Measurements from ENCODE around the gene ACHE. TPM values are rescaled to one million over a fixed set of nuclear protein-coding genes. Genes with fewer than 3 reads are reported as not detected.

The ACHE gene
- total RNA-seq, 4 donors from 2014 or later: 6.7 to 55.9 (median 14.5) TPM

- Histone ChIP-seq H3K9me3 (no peaks in the 10 kb centered on the region), H3K4me3 (no peak overlapping the region), H3K27me3 (no peaks in the 10 kb centered on the region), H3K36me3 (no peaks in the 10 kb centered on the region), H3K4me1 (no peaks in the 10 kb centered on the region), H3K27ac (no peak overlapping the region)
- intact Hi-C loops (cut with DNase I; ENCODE audit: low total_unique reads): no loop called here
- DNase-seq: no peak
- TF ChIP-seq CTCF (IDR thresholded peaks at IDR 0.05) (no peak), POLR2A (IDR thresholded peaks at IDR 0.05) (no peak)
Measured at GRCh38 chr7:100847360-100847759, 48.3 kb downstream of the ACHE start.

- intact Hi-C loops (cut with DNase I; ENCODE audit: low total_unique reads): no loop called here
- Histone ChIP-seq H3K4me3 (no peak overlapping the region), H3K27me3 (no peaks in the 10 kb centered on the region), H3K9me3 (no peaks in the 10 kb centered on the region), H3K36me3 (no peaks in the 10 kb centered on the region), H3K4me1 (peaks cover 0 to 6% of the 10 kb centered on the region in 2 donors), H3K27ac (no peak overlapping the region)
- no peak for DNase-seq
- TF ChIP-seq CTCF (IDR thresholded peaks at IDR 0.05): no peak
- TF ChIP-seq POLR2A (IDR thresholded peaks at IDR 0.05): no peak
Measured at GRCh38 chr7:100840470-100841100, 55.1 kb downstream of the ACHE start.

Small RNAs within 50 kb of the gene (microRNA-seq; reads per million reads assigned to microRNA genes)
- gene MIR6875 (ENCODE audit: borderline microRNAs expressed, borderline replicate concordance): not detected

Small RNAs within 50 kb of the gene (small RNA-seq; reads per million reads assigned to genes)
- gene RN7SL549P (not detected), gene RPS29P15 (not detected)

Other genes with a start within 250 kb of the ACHE start
- gene ACTL6B, start 239.4 kb downstream of the ACHE start, total RNA-seq: not detected
- gene GNB2, start 222.1 kb downstream of the ACHE start, total RNA-seq: 100 to 1,000 TPM in 2 of 4 donors, 10 to 100 TPM in 2; 72.0 to 245 (median 94.3) TPM
- gene GIGYF1, start 201.6 kb downstream of the ACHE start, total RNA-seq: 10 to 100 TPM in 3 of 4 donors, 1 to 10 TPM in 1; 9.7 to 90.9 (median 31.9) TPM
- 10 to 100 TPM; 16.4 to 53.8 (median 23.8) TPM for gene POP7, start 189.8 kb downstream of the ACHE start, total RNA-seq
- gene EPO, start 175.4 kb downstream of the ACHE start, total RNA-seq: 1 to 10 TPM in 1 of 4 donors, not detected in 3; 1.1 TPM
- under 1 TPM in 1 of 4 donors, not detected in 3; 0.07 TPM for gene ZAN, start 162.3 kb downstream of the ACHE start, total RNA-seq
- 100 to 1,000 TPM in 3 of 4 donors, 10 to 100 TPM in 1; 73.5 to 374 (median 163) TPM for gene EPHB4, start 68.4 kb downstream of the ACHE start, total RNA-seq
- 10 to 100 TPM in 3 of 4 donors, 1 to 10 TPM in 1; 9.0 to 36.9 (median 25.9) TPM for gene SLC12A9, start 43.2 kb downstream of the ACHE start, total RNA-seq
- 100 to 1,000 TPM in 1 of 4 donors, 10 to 100 TPM in 3; 26.2 to 105 (median 61.6) TPM for gene TRIP6, start 28.5 kb downstream of the ACHE start, total RNA-seq
- 100 to 1,000 TPM in 1 of 4 donors, 10 to 100 TPM in 3; 17.1 to 185 (median 41.1) TPM for gene SRRT, start 20.8 kb downstream of the ACHE start, total RNA-seq
- 1 to 10 TPM in 3 of 4 donors, not detected in 1; 4.8 to 9.7 (median 5.0) TPM for gene UFSP1, start 6.2 kb downstream of the ACHE start, total RNA-seq
- gene MUC3A, start 53.6 kb upstream of the ACHE start, total RNA-seq: under 1 TPM in 1 of 4 donors, not detected in 3; 0.09 TPM
- gene MUC12, start 73.7 kb upstream of the ACHE start, total RNA-seq: 10 to 100 TPM in 1 of 4 donors, under 1 TPM in 2, not detected in 1; 0.03 to 14.9 (median 0.29) TPM
- gene MUC17, start 124.2 kb upstream of the ACHE start, total RNA-seq: under 1 TPM in 1 of 4 donors, not detected in 3; under 0.01 TPM
- gene TRIM56, start 189.6 kb upstream of the ACHE start, total RNA-seq: 10 to 100 TPM in 3 of 4 donors, 1 to 10 TPM in 1; 9.7 to 73.0 (median 26.3) TPM
- 10 to 100 TPM in 1 of 4 donors, 1 to 10 TPM in 2, under 1 TPM in 1; 0.51 to 10.6 (median 5.5) TPM for gene SERPINE1, start 231.2 kb upstream of the ACHE start, total RNA-seq